Measurements from ENCODE around the gene ATL2. TPM values are rescaled to one million over a fixed set of nuclear protein-coding genes. Genes with fewer than 3 reads are reported as not detected.

ATL2 gene
- total RNA-seq, 6 experiments from 2014 or later: 21.4 to 28.7 (median 24.4) TPM

- peaks cover 35% of the 10 kb centered on the region for H3K4me1 Mint-ChIP-seq (ENCODE audit: low read depth)
- peak overlapping the region; percentile 94 for H3K27ac Mint-ChIP-seq
- H3K36me3 Mint-ChIP-seq (ENCODE audit: low read depth): no peaks in the 10 kb centered on the region
- H3K4me3 Mint-ChIP-seq: peak overlapping the region; percentile 93
- TF ChIP-seq CTCF (IDR thresholded peaks at IDR 0.05): peak; percentile 68
- H3K9me3 Mint-ChIP-seq: no peaks in the 10 kb centered on the region
- H3K27me3 Mint-ChIP-seq (ENCODE audit: insufficient read depth): peaks cover 2% of the 10 kb centered on the region
- DNase-seq: peak; percentile 65
Observed at GRCh38 chr2:38376346-38377049, 575 bp downstream of the ATL2 start.

DNA sequence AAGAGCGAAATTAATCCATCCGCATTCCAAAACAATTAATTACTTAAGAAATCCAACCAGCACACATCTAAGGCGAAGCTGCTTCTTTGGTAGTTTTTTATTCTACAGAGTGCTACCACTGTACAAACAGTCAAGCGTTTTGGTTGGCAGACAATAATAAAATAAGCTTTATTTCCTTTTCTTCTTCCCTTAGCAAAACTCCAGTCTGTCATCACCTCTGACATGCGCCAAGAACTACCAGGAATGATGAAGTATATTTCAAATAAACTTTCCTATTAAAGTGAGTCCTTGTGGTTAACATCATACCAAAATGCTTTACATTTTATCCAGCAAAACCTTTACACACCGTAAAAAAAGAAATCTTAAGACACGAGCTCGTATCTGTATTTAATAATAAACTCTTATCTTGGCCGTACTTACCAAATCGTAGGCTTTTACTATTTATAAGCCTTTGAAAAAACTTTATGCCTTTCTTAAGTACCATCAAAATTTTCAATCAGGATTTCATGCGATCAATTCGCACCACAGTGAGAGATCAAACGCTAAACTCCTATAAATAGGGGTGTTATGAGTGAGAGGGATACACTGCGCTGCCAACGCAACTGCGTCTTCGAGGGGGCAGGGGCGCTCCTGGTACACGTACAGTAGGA is 1.3 kb downstream of the ATL2 start:
- Mint-ChIP-seq H3K36me3 (ENCODE audit: low read depth) (no peaks in the 10 kb centered on the region), H3K4me3 (peak overlapping the region; percentile 93), H3K9me3 (no peaks in the 10 kb centered on the region), H3K27ac (peak overlapping the region; percentile 94), H3K27me3 (ENCODE audit: insufficient read depth) (peaks cover 2% of the 10 kb centered on the region), H3K4me1 (ENCODE audit: low read depth) (peaks cover 35% of the 10 kb centered on the region)
- TF ChIP-seq CTCF (IDR thresholded peaks at IDR 0.05): no peak
- no peak for DNase-seq

- Mint-ChIP-seq H3K27me3 (ENCODE audit: insufficient read depth) (peaks cover 2% of the 10 kb centered on the region; the same call in 1 of the 2 replicates), H3K4me3 (peak overlapping the region; percentile 93), H3K4me1 (ENCODE audit: low read depth) (peaks cover 35% of the 10 kb centered on the region), H3K9me3 (no peaks in the 10 kb centered on the region), H3K36me3 (ENCODE audit: low read depth) (no peaks in the 10 kb centered on the region), H3K27ac (peak overlapping the region; percentile 94)
- DNase-seq: no peak
- TF ChIP-seq CTCF (IDR thresholded peaks at IDR 0.05): no peak
Observed at GRCh38 chr2:38374984-38375383, 2.1 kb downstream of the ATL2 start.

GRCh38 chr2:38371235-38371634 is 5.8 kb downstream of the ATL2 start:
- peaks cover under 1% of the 10 kb centered on the region; the same call in 1 of the 2 replicates for H3K27me3 Mint-ChIP-seq (ENCODE audit: insufficient read depth)
- no peak for TF ChIP-seq CTCF (IDR thresholded peaks at IDR 0.05)

GRCh38 chr2:38370664-38371063 is 6.4 kb downstream of the ATL2 start:
- Mint-ChIP-seq H3K27me3 (ENCODE audit: insufficient read depth) (no peaks in the 10 kb centered on the region), H3K4me3 (no peak overlapping the region), H3K27ac (no peak overlapping the region), H3K4me1 (ENCODE audit: low read depth) (peaks cover 22% of the 10 kb centered on the region), H3K9me3 (no peaks in the 10 kb centered on the region), H3K36me3 (ENCODE audit: low read depth) (no peaks in the 10 kb centered on the region)
- DNase-seq: no peak
- TF ChIP-seq CTCF (IDR thresholded peaks at IDR 0.05): no peak

More at GRCh38 chr2:38371235-38371634, 5.8 kb downstream of the ATL2 start:
- no peak for DNase-seq
- Mint-ChIP-seq H3K36me3 (ENCODE audit: low read depth) (no peaks in the 10 kb centered on the region), H3K9me3 (no peaks in the 10 kb centered on the region), H3K4me1 (ENCODE audit: low read depth) (peaks cover 26% of the 10 kb centered on the region), H3K27ac (no peak overlapping the region), H3K4me3 (no peak overlapping the region)
